Astrocyte (in vitro differentiated cells and primary cell): ENCODE data around the gene SIRT3.

Experiments
- EZH2 ChIP-seq: IDR thresholded peaks from 2 replicates; pipeline ENCODE4 v1.6.1; 2012; ENCODE audit warnings: mild to moderate bottlenecking, low read length, inconsistent platforms; ENCODE audit not compliant: insufficient read depth
- TF ChIP-seq, protein P1 (sequence below): IDR thresholded peaks from 2 replicates; pipeline ENCODE4 v1.5.1; 2011; ENCODE audit warnings: low read depth, mild to moderate bottlenecking, inconsistent platforms, low read length, moderate library complexity; ENCODE audit not compliant: insufficient read depth

DNA sequence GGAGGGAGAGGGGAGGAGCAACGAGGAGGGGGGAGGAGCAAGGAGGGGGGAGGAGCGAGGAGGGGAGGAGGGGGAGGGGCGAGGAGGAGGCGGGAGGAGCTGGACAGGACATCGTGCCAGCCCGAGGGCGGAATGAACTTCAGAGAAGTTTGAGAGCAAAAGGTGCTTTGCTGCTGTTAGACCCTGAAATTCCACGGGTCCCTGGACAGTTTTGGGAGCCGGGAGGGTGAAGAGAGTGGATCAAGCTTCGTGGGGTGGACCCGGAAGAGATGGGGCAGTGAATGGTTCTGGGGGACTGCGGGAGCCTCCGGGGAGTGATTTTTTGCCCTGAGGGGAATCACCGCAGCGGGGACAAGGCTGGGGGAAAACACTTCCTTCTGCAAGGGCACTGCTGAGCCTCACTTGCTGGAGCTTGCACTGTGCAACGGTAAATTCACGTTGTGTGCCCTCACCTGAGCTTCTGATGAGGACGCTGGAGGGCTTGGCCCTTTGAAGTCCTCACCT lies 31.4 kb upstream of the SIRT3 start:
- TF ChIP-seq, protein P1, sequence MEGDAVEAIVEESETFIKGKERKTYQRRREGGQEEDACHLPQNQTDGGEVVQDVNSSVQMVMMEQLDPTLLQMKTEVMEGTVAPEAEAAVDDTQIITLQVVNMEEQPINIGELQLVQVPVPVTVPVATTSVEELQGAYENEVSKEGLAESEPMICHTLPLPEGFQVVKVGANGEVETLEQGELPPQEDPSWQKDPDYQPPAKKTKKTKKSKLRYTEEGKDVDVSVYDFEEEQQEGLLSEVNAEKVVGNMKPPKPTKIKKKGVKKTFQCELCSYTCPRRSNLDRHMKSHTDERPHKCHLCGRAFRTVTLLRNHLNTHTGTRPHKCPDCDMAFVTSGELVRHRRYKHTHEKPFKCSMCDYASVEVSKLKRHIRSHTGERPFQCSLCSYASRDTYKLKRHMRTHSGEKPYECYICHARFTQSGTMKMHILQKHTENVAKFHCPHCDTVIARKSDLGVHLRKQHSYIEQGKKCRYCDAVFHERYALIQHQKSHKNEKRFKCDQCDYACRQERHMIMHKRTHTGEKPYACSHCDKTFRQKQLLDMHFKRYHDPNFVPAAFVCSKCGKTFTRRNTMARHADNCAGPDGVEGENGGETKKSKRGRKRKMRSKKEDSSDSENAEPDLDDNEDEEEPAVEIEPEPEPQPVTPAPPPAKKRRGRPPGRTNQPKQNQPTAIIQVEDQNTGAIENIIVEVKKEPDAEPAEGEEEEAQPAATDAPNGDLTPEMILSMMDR, result no peak
- no peak for TF ChIP-seq EZH2
